ENCODE measurements around the gene VOPP1.
"Not testable (repeated sequence)": the region's sequence is repeated elsewhere in the genome, so short reads cannot be mapped to it uniquely, and the experiment has no call there.

The VOPP1 gene

GRCh38 chr7:55474944-55475854 is 97.1 kb downstream of the VOPP1 start:
- FAIRE-seq (no peak), DNase-seq (ENCODE audit: insufficient read length, low spot score) (no peak)

GRCh38 chr7:55473932-55474331 is 98.4 kb downstream of the VOPP1 start:
- DNase-seq (ENCODE audit: insufficient read length, low spot score): no peak
- no peak for FAIRE-seq

GRCh38 chr7:55472928-55473725 is 99.2 kb downstream of the VOPP1 start:
- FAIRE-seq (no peak), DNase-seq (ENCODE audit: insufficient read length, low spot score) (no peak)

GRCh38 chr7:55472406-55472805 is 99.9 kb downstream of the VOPP1 start:
- not testable (repeated sequence) for DNase-seq (ENCODE audit: insufficient read length, low spot score)
- FAIRE-seq: peak; percentile 88

GRCh38 chr7:55471594-55471993 is 100.7 kb downstream of the VOPP1 start:
- peak; percentile 26 for FAIRE-seq
- not testable (repeated sequence) for DNase-seq (ENCODE audit: insufficient read length, low spot score)

GRCh38 chr7:55470261-55470660 is 102.0 kb downstream of the VOPP1 start:
- FAIRE-seq (no peak), DNase-seq (ENCODE audit: insufficient read length, low spot score) (no peak)

GRCh38 chr7:55469721-55470120 is 102.6 kb downstream of the VOPP1 start:
- FAIRE-seq: no peak
- DNase-seq (ENCODE audit: insufficient read length, low spot score): no peak

GRCh38 chr7:55469271-55469681 is 103.0 kb downstream of the VOPP1 start:
- FAIRE-seq: no peak
- no peak for DNase-seq (ENCODE audit: insufficient read length, low spot score)

- DNase-seq (ENCODE audit: insufficient read length, low spot score) (no peak), FAIRE-seq (no peak)
These were observed 103.8 kb downstream of the VOPP1 start for GRCh38 chr7:55468495-55468894.

GRCh38 chr7:55467047-55467593 is 105.2 kb downstream of the VOPP1 start:
- no peak for FAIRE-seq

GRCh38 chr7:55465691-55466090 is 106.6 kb downstream of the VOPP1 start:
- no peak for DNase-seq (ENCODE audit: insufficient read length, low spot score)
- no peak for FAIRE-seq

More at GRCh38 chr7:55467047-55467593, 105.2 kb downstream of the VOPP1 start:
- DNase-seq (ENCODE audit: insufficient read length, low spot score): no peak

- FAIRE-seq (no peak), DNase-seq (ENCODE audit: insufficient read length, low spot score) (no peak)
These were observed 107.9 kb downstream of the VOPP1 start for GRCh38 chr7:55464422-55464821.

GRCh38 chr7:55463686-55464262 is 108.5 kb downstream of the VOPP1 start:
- FAIRE-seq (no peak), DNase-seq (ENCODE audit: insufficient read length, low spot score) (no peak)

GRCh38 chr7:55458351-55458750 is 114.0 kb downstream of the VOPP1 start:
- DNase-seq (ENCODE audit: insufficient read length, low spot score): no peak
- no peak for FAIRE-seq

GRCh38 chr7:55457801-55458200 is 114.5 kb downstream of the VOPP1 start:
- FAIRE-seq: no peak
- DNase-seq (ENCODE audit: insufficient read length, low spot score): no peak

GRCh38 chr7:55452971-55453370 is 119.3 kb downstream of the VOPP1 start:
- FAIRE-seq: no peak
- no peak for DNase-seq (ENCODE audit: insufficient read length, low spot score)

- no peak for FAIRE-seq
- DNase-seq (ENCODE audit: insufficient read length, low spot score): no peak
These were observed 122.2 kb downstream of the VOPP1 start for GRCh38 chr7:55449992-55450535.

GRCh38 chr7:55449205-55449991 is 122.9 kb downstream of the VOPP1 start:
- no peak for DNase-seq (ENCODE audit: insufficient read length, low spot score)
- FAIRE-seq: no peak

GRCh38 chr7:55448526-55448925 is 123.8 kb downstream of the VOPP1 start:
- no peak for FAIRE-seq
- DNase-seq (ENCODE audit: insufficient read length, low spot score): no peak

- DNase-seq (ENCODE audit: insufficient read length, low spot score): no peak
- no peak for FAIRE-seq
These were observed 127.5 kb downstream of the VOPP1 start for GRCh38 chr7:55444786-55445185.

Measured in HTR-8/SVneo (cell line).